C4-2B (cell line): ENCODE data around the gene SNAP29.

Source experiments
- ZFX ChIP-seq: fragments of 450-650 bp; IDR thresholded peaks from 2 replicates; pipeline ENCODE4 v1.6.1; 2017
- TF ChIP-seq, protein P1 (sequence below): fragments of 450-650 bp; conservative IDR thresholded peaks from 2 replicates; pipeline ENCODE4 v1.5.1; 2017; ENCODE audit warnings: mild to moderate bottlenecking

DNA sequence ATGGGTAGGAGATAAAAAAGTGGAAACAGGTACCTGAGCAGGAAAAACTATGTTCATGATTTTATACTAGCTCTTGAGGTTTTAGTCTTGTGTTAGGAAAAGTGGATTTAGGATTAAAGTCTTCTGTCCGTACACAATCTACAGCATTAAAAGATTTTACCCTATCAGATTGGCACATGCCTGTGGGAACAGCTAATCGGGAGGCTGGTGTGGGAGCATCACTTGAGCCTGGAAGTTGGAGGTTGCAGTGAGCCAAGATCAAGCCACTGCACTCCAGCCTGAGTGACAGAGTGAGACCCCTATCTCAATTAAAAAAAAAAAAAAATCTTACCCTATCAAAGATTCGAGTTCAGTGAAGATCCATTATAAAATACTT, 46.2 kb downstream of the SNAP29 start:
- TF ChIP-seq, protein P1, sequence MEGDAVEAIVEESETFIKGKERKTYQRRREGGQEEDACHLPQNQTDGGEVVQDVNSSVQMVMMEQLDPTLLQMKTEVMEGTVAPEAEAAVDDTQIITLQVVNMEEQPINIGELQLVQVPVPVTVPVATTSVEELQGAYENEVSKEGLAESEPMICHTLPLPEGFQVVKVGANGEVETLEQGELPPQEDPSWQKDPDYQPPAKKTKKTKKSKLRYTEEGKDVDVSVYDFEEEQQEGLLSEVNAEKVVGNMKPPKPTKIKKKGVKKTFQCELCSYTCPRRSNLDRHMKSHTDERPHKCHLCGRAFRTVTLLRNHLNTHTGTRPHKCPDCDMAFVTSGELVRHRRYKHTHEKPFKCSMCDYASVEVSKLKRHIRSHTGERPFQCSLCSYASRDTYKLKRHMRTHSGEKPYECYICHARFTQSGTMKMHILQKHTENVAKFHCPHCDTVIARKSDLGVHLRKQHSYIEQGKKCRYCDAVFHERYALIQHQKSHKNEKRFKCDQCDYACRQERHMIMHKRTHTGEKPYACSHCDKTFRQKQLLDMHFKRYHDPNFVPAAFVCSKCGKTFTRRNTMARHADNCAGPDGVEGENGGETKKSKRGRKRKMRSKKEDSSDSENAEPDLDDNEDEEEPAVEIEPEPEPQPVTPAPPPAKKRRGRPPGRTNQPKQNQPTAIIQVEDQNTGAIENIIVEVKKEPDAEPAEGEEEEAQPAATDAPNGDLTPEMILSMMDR, result no peak
- no peak for TF ChIP-seq ZFX
